HL-60 (cell line): ENCODE data around the gene RNASE1.

Source experiments
- CTCF ChIP-seq: IDR thresholded peaks from one replicate; pipeline ENCODE4 v1.5.1; 2011; ENCODE audit warnings: low read length, control low read depth, inconsistent platforms; ENCODE audit not compliant: insufficient read depth
- GABPA ChIP-seq: IDR thresholded peaks from 2 replicates; pipeline ENCODE4 v1.6.1; 2012; ENCODE audit warnings: low read depth
- POLR2AphosphoS5 ChIP-seq: IDR thresholded peaks from 2 replicates; pipeline ENCODE4 v1.6.1; 2012; ENCODE audit warnings: low read depth
- SPI1 ChIP-seq: IDR thresholded peaks from 2 replicates; pipeline ENCODE4 v1.6.1; 2012; ENCODE audit warnings: low read depth, mild to moderate bottlenecking, borderline replicate concordance

- no peak for TF ChIP-seq CTCF
- TF ChIP-seq GABPA: no peak
- no peak for TF ChIP-seq SPI1
- no peak for TF ChIP-seq POLR2AphosphoS5
Observed at GRCh38 chr14:20791597-20791996, 11.0 kb downstream of the RNASE1 start.
